Activated CD4-positive, alpha-beta T cell treated with anti-CD3 and anti-CD28 coated beads for 1 hour (primary cell): ENCODE data around the gene DNAJC5G.
"Not testable (repeated sequence)": the region's sequence is repeated elsewhere in the genome, so short reads cannot be mapped to it uniquely, and the experiment has no call there.

ENCODE experiments used
- DNase-seq: peaks from one replicate; pipeline ENCODE4 v3.0.0-alpha.2; 2020

DNAJC5G gene

DNA sequence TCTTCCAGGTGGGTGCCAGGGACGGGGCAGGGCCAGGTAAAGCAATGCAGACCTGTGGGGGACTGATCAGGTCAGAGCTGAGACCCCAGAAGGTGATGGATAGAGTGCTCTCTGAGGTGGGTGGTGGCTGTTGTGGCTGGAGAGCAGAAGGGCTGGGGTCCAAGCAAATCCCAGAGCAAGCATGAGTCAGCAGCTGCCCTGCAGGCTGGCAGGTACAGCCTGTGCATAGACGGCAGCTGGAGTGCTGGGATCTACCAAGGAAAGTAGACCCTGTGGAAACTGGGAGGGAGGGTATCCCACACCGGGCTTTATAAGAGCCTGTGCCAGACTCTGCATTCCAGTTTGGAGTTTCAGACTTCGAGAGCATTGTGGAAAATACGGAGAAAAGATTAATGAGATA is 7.7 kb downstream of the DNAJC5G start:
- no peak for DNase-seq

GRCh38 chr2:27284996-27285395 is 9.8 kb downstream of the DNAJC5G start:
- no peak for DNase-seq

GRCh38 chr2:27285481-27285880 is 10.2 kb downstream of the DNAJC5G start:
- no peak for DNase-seq

DNA sequence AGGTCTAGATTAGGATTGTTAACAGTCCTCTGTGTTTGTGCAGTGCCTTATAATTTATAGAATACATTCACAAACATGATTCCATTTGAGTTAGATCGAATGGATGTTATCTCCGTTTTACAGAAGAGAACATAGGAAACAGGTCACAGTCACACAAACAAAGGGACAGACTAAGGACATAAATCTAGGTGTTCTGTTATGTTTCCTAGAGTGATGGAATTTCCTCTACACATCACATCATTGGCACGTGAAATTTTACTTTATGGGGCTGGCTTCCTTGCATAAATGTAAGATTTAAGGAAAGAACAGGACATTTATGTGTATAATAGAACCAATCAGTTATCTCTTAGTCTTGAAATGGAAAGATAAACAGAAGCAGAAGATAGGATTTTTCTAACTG is 13.4 kb downstream of the DNAJC5G start:
- no peak for DNase-seq

GRCh38 chr2:27290549-27290948 is 15.3 kb downstream of the DNAJC5G start:
- no peak for DNase-seq

DNA sequence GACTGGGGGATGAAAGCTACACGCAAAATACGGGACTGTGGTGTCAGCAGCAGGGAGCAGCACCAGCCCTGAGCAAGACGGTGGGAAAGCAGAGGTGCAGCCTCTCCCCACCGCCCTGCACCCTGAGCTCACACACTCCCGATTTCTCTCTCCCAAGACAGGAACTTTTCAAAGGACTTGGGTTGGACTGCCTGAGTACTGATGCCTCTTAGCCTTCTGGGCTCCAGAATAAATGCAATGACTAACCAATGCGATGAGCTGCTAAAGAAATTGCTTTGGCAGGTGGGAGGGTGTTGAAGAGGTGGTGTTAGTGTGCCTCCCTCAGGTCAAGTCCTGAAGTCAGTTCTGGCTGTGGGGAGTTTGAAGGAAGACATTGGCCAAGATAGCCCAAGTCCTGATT is 16.6 kb downstream of the DNAJC5G start:
- no peak for DNase-seq

DNA sequence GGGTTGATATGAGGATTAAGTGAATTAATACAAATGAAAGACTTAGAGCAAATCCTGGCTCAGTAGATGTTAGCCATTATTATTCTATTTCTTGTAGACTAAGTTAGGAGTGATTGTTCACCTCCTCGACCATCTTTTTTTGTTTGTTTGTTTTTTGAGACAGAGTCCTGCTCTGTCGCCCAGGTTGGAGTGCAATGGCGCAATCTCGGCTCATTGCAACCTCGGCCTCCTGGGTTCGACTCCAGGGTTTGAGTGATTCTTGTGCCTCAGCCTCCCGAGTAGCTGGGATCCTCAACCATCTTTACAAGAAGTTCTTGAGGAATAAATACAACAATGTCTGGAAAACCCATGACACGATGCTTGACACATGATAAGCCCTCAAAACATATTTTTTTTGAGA is 19.7 kb downstream of the DNAJC5G start:
- DNase-seq: no peak

DNA sequence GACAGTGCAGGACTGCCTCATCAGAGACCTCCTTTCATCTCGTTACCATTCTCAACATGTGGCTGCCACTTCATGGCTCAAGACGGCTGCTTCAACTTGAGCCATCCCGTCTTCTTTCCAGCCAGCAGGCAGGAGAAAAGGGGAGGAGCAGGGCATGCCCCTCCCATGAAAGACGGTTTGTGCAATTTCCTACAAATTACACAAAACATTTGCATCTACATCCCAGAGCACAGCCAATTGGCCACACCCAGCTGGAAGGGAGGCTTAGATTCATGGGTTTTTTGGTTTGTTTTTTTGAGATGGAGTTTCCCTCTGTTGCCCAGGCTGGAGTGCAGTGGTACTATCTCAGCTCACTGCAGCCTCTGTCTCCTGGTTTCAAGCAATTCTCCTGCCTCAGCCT is 21.2 kb downstream of the DNAJC5G start:
- no peak for DNase-seq

GRCh38 chr2:27297195-27297594 is 22.0 kb downstream of the DNAJC5G start:
- DNase-seq: no peak

GRCh38 chr2:27298391-27299080 is 23.3 kb downstream of the DNAJC5G start:
- DNase-seq: no peak

GRCh38 chr2:27300606-27301005 is 25.4 kb downstream of the DNAJC5G start:
- DNase-seq: not testable (repeated sequence)

- DNase-seq: no peak
Measured at GRCh38 chr2:27303093-27304025, 28.1 kb downstream of the DNAJC5G start.

- DNase-seq: no peak
Measured at GRCh38 chr2:27304488-27305240, 29.4 kb downstream of the DNAJC5G start.

DNA sequence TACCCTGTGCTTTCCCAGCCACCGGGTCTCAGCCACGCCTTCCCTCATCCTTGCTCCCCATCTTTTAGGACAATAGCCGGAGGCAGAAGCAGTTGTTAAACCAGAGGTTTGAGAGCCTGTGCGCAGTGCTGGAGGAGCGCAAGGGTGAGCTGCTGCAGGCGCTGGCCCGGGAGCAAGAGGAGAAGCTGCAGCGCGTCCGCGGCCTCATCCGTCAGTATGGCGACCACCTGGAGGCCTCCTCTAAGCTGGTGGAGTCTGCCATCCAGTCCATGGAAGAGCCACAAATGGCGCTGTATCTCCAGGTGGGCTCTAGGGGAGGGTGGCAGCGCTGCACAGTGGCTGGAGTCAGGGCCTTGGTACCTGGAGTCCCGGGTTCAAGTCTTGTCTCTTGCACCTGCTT is 30.3 kb downstream of the DNAJC5G start:
- DNase-seq: no peak

DNA sequence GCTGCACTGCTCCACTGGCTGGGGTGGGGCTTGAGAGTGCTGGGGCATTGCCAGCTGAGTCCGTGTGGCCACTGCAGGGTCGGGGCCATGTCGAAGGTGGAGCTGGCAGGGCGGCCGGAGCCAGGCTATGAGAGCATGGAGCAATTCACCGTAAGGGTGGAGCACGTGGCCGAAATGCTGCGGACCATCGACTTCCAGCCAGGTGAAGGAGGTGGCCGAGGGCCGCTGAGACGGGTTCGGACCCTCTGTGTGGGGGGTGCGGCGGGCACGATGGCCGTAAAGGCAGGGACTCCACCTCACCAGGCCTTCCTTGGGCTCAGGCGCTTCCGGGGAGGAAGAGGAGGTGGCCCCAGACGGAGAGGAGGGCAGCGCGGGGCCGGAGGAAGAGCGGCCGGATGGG is 30.9 kb downstream of the DNAJC5G start:
- DNase-seq: no peak

- no peak for DNase-seq
Measured at GRCh38 chr2:27306573-27307286, 31.5 kb downstream of the DNAJC5G start.

GRCh38 chr2:27307287-27307544 is 32.0 kb downstream of the DNAJC5G start:
- DNase-seq: no peak

- no peak for DNase-seq
Measured at GRCh38 chr2:27307545-27308358, 32.5 kb downstream of the DNAJC5G start.

GRCh38 chr2:27308359-27308881 is 33.2 kb downstream of the DNAJC5G start, which contains the start of gene UCN:
UCN (minus strand) TSS chr2:27308445; CDS start chr2:27307895, 550 bp downstream.
- no peak for DNase-seq

GRCh38 chr2:27309651-27310050 is 34.4 kb downstream of the DNAJC5G start:
- no peak for DNase-seq

DNA sequence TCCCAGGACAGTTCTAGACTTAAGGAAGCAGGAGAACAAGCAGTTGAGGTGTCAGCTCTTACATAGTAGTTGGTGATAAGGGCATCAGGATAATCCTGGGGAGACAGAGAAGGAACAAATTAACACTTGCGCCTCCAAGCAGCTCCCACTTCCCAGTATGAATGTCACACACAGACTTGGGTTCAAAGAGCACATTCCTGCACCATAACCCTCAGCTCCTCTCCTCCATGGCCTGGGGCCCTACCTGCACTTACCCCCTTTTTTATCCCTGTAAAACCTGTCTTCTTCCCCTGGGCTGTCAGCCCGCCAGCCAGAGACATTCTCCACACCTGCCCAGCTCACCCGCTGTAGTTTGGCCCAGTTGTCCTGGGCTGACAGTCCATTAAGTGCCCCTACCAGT is 36.9 kb downstream of the DNAJC5G start:
- DNase-seq: no peak
